WTC11 (cell line): ENCODE measurements around the gene FILIP1L. TPM values are rescaled to one million over a fixed set of nuclear protein-coding genes. Genes with fewer than 3 reads are reported as not detected.

ENCODE experiments used
- ATAC-seq: fragments of 200-7000 bp; cut with Tn5 transposase; 2 replicates; pipeline ENCODE4 v1.10.0; 2021; ENCODE audit warnings: mild to moderate bottlenecking, moderate library complexity
- CTCF ChIA-PET: fragments of 300-600 bp; sonication (Branson Sonifier 250); formaldehyde crosslinking; loops from one replicate; lab custom pipeline; 2021; ENCODE audit warnings: antibody characterized with exemption; lab: Charles Lee
- POLR2A ChIA-PET: fragments of 350-600 bp; sonication (Branson Sonifier 250); formaldehyde crosslinking; loops from one replicate; lab custom pipeline; 2021; ENCODE audit warnings: antibody characterized with exemption; lab: Charles Lee
- DNase-seq: peaks from one replicate; pipeline ENCODE4 v3.0.0; 2021; ENCODE audit warnings: low spot score
- H3K27ac Mint-ChIP-seq: 2 replicates; pipeline ENCODE4 v1.8.0; 2021; ENCODE audit warnings: mixed read lengths
- H3K27me3 Mint-ChIP-seq: 2 replicates; pipeline ENCODE4 v1.8.0; 2021; ENCODE audit warnings: low read depth, mild to moderate bottlenecking, moderate library complexity, mixed read lengths
- H3K36me3 Mint-ChIP-seq: 2 replicates; pipeline ENCODE4 v1.8.0; 2021; ENCODE audit warnings: mixed read lengths
- H3K4me1 Mint-ChIP-seq: 2 replicates; pipeline ENCODE4 v1.8.0; 2022; ENCODE audit warnings: mixed read lengths
- H3K4me3 Mint-ChIP-seq: 2 replicates; pipeline ENCODE4 v1.8.0; 2021; ENCODE audit warnings: mild to moderate bottlenecking, moderate library complexity, mixed read lengths
- H3K9me3 Mint-ChIP-seq: 2 replicates; pipeline ENCODE4 v1.8.0; 2021; ENCODE audit warnings: mixed read lengths
- ARID4B ChIP-seq: sonication (generic); formaldehyde crosslinking; IDR thresholded peaks from 2 replicates; pipeline ENCODE4 v1.8.0; 2023; ENCODE audit warnings: missing genetic modification reagents, mild to moderate bottlenecking, borderline replicate concordance
- ATF3 ChIP-seq: sonication (generic); formaldehyde crosslinking; conservative IDR thresholded peaks from 2 replicates; pipeline ENCODE4 v1.8.1; 2022; ENCODE audit warnings: mild to moderate bottlenecking, missing genetic modification reagents
- ATF6 ChIP-seq: sonication (generic); formaldehyde crosslinking; IDR thresholded peaks from 2 replicates; pipeline ENCODE4 v1.8.1; 2023; ENCODE audit warnings: mild to moderate bottlenecking, missing genetic modification reagents
- CDX4 ChIP-seq: fragments of 250-450 bp; sonication (Bioruptor Pico); IDR thresholded peaks from 2 replicates; pipeline ENCODE4 v1.9.0; 2021; ENCODE audit warnings: moderate library complexity, mild to moderate bottlenecking, inconsistent platforms, borderline replicate concordance
- CREB1 ChIP-seq: sonication (generic); formaldehyde crosslinking; IDR thresholded peaks from 2 replicates; pipeline ENCODE4 v1.8.0; 2023; ENCODE audit warnings: mild to moderate bottlenecking, missing genetic modification reagents
- CTCF ChIP-seq: fragments of 200-600 bp; IDR thresholded peaks from 2 replicates; pipeline ENCODE4 v1.8.0; 2022; ENCODE audit warnings: antibody characterized with exemption
- EMX1 ChIP-seq: fragments of 250-450 bp; sonication (Bioruptor Pico); IDR thresholded peaks from 2 replicates; pipeline ENCODE4 v1.8.0; 2021; ENCODE audit warnings: mild to moderate bottlenecking
- FOXJ3 ChIP-seq: sonication (generic); formaldehyde crosslinking; IDR thresholded peaks from 2 replicates; pipeline ENCODE4 v1.9.0; 2021; ENCODE audit warnings: missing genetic modification reagents, mild to moderate bottlenecking, borderline replicate concordance
- FOXK1 ChIP-seq: sonication (generic); formaldehyde crosslinking; IDR thresholded peaks from 2 replicates; pipeline ENCODE4 v1.8.0; 2022; ENCODE audit warnings: mild to moderate bottlenecking, moderate library complexity, missing genetic modification reagents
- FOXP1 ChIP-seq: sonication (generic); formaldehyde crosslinking; IDR thresholded peaks from 2 replicates; pipeline ENCODE4 v1.8.0; 2022; ENCODE audit warnings: missing genetic modification reagents, mild to moderate bottlenecking, moderate library complexity, borderline replicate concordance
- HMGA2 ChIP-seq: fragments of 250-450 bp; sonication (Bioruptor Pico); IDR thresholded peaks from 2 replicates; pipeline ENCODE4 v1.4.0; 2021; ENCODE audit warnings: mild to moderate bottlenecking, moderate library complexity
- MYBL2 ChIP-seq: sonication (generic); formaldehyde crosslinking; IDR thresholded peaks from 2 replicates; pipeline ENCODE4 v1.8.1; 2023; ENCODE audit warnings: mild to moderate bottlenecking, moderate library complexity, missing genetic modification reagents
- NFE2L1 ChIP-seq: sonication (generic); formaldehyde crosslinking; IDR thresholded peaks from 2 replicates; pipeline ENCODE4 v1.8.1; 2023; ENCODE audit warnings: missing genetic modification reagents
- PRRX2 ChIP-seq: fragments of 250-450 bp; sonication (Bioruptor Pico); IDR thresholded peaks from 2 replicates; pipeline ENCODE4 v1.8.0; 2021; ENCODE audit warnings: mild to moderate bottlenecking
- RELA ChIP-seq: sonication (generic); formaldehyde crosslinking; IDR thresholded peaks from 2 replicates; pipeline ENCODE4 v1.8.1; 2022; ENCODE audit warnings: missing genetic modification reagents, mild to moderate bottlenecking, borderline replicate concordance
- TCF7 ChIP-seq: sonication (generic); formaldehyde crosslinking; IDR thresholded peaks from 2 replicates; pipeline ENCODE4 v1.8.0; 2022; ENCODE audit warnings: mild to moderate bottlenecking, low read depth, missing genetic modification reagents, moderate library complexity
- TEAD1 ChIP-seq: sonication (generic); formaldehyde crosslinking; IDR thresholded peaks from 2 replicates; pipeline ENCODE4 v1.8.0; 2022; ENCODE audit warnings: mild to moderate bottlenecking, missing genetic modification reagents
- ZNF396 ChIP-seq: fragments of 250-450 bp; sonication (Bioruptor Pico); IDR thresholded peaks from 2 replicates; pipeline ENCODE4 v1.8.0; 2021; ENCODE audit warnings: mild to moderate bottlenecking, moderate library complexity, borderline replicate concordance
- ZNF512 ChIP-seq: sonication (generic); formaldehyde crosslinking; IDR thresholded peaks from 2 replicates; pipeline ENCODE4 v1.8.1; 2022; ENCODE audit warnings: missing genetic modification reagents, borderline replicate concordance
- total RNA-seq: library from RNA; stranded (reverse); gene quantifications from 3 replicates; pipeline ENCODE4 v1.2.3, GENCODE V29; 2021

The FILIP1L gene
- total RNA-seq, 1 experiment from 2014 or later: 0.17 TPM

DNA sequence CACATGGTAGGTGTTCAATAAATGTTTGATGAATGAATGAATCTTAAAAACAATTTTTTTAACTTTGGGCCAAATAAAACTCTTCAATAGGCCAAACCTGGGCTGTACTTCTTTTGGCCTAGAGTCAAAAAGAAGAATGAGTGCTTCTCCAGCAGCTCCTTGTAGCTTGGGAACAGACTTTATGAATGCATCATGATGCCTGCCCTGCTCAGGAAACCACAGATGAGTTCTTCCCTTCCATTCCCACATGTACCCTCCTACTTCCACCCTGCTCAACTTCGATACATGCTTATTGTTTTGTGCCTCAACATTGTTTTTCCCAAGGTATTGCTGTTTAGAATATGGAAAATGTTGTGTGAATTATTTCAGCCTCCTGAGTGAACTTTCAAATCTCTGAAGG lies 87.0 kb downstream of the FILIP1L start (continued):
- no peak for TF ChIP-seq TEAD1
- no peak for TF ChIP-seq CDX4 (CRISPR knock-in tag)
- TF ChIP-seq MYBL2 (CRISPR knock-in tag): no peak
- TF ChIP-seq EMX1 (CRISPR knock-in tag): no peak

DNA sequence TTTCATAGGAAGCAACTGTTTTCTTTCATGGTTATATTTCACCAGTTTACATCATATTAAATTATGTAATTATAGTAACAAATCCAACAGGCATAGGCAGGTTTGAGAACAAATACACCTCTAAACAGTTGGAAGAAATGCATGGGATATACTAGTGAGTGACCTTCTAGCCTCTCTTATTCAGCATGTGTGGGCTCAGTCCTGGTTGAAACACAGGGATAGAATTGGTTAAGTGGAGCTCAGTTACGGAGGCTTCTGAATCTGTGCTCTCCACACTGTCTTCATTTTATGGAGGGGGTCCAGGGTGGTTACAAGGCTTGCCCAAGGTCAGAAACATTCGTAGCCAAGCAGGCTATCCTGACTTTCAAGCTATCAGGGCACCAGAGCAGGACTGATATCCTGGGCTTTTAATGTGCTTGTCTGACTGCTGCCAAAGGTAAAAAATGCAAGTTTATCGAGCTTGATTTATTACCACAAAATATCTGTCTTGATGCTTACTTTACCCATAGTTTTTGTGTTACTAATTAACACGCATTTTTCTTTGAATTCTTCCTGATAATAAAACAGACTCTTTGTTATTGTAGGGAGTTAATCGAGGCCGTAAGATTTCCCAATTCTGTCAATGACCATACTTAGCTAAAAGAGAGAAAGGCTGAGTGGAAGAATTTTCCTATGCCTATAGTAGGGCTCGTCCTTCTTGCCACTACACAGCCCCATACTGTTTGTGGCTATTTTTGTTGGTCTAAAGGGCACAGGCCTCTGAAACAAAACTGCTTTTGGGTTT lies 89.6 kb downstream of the FILIP1L start:
- H3K9me3 Mint-ChIP-seq: no peaks in the 10 kb centered on the region
- no peaks in the 10 kb centered on the region for H3K36me3 Mint-ChIP-seq
- no peak for DNase-seq
- no peaks in the 10 kb centered on the region for H3K27me3 Mint-ChIP-seq
- no peak overlapping the region for H3K27ac Mint-ChIP-seq
- POLR2A ChIA-PET: no interaction called here
- CTCF ChIA-PET: no interaction called here
- TF ChIP-seq TCF7 (no peak), CREB1 (CRISPR knock-in tag) (no peak), RELA (CRISPR knock-in tag) (no peak), TEAD1 (no peak), CTCF (no peak), ATF3 (CRISPR knock-in tag) (no peak), PRRX2 (CRISPR knock-in tag) (no peak), HMGA2 (CRISPR knock-in tag) (no peak), FOXK1 (no peak)
- no peaks in the 10 kb centered on the region for H3K4me1 Mint-ChIP-seq
- ATAC-seq: no peak
- H3K4me3 Mint-ChIP-seq: no peak overlapping the region

GRCh38 chr3:100023595-100023994 lies 90.7 kb downstream of the FILIP1L start:
- no peaks in the 10 kb centered on the region for H3K27me3 Mint-ChIP-seq
- DNase-seq: no peak
- CTCF ChIA-PET: interaction anchor here (0.6 kb wide), 1 partner anchor 192 kb away, joined by 4 read pairs; no protein-coding TSS in a partner anchor
- H3K4me1 Mint-ChIP-seq: no peaks in the 10 kb centered on the region
- TF ChIP-seq FOXJ3 (CRISPR knock-in tag) (no peak), ARID4B (CRISPR knock-in tag) (no peak), FOXK1 (no peak), FOXP1 (CRISPR knock-in tag) (no peak), ZNF512 (CRISPR knock-in tag) (no peak), NFE2L1 (CRISPR knock-in tag) (no peak), ATF6 (no peak), ZNF396 (CRISPR knock-in tag) (no peak)
- TF ChIP-seq, all 79 proteins: peak for 0
- H3K27ac Mint-ChIP-seq: no peak overlapping the region
- no peak for ATAC-seq
- POLR2A ChIA-PET: no interaction called here
- no peak overlapping the region for H3K4me3 Mint-ChIP-seq
- no peaks in the 10 kb centered on the region for H3K36me3 Mint-ChIP-seq
- H3K9me3 Mint-ChIP-seq: no peaks in the 10 kb centered on the region
